ENCODE measurements around the gene ANKS3.
"Not testable (repeated sequence)": the region's sequence is repeated elsewhere in the genome, so short reads cannot be mapped to it uniquely, and the experiment has no call there.

- peak; percentile 88 for TF ChIP-seq CTCF (IDR thresholded peaks at IDR 0.05; ENCODE audit: borderline replicate concordance, extremely low read depth, low read length, poor library complexity, severe bottlenecking)
- TF ChIP-seq EZH2 (IDR thresholded peaks at IDR 0.05; ENCODE audit: borderline replicate concordance, low read depth, low read length, severe bottlenecking): not testable (repeated sequence)
These were observed 83.5 kb downstream of the ANKS3 start for GRCh38 chr16:4650443-4651074.

All from DND-41 (cell line).